Upper lobe of left lung (tissue), 6 donors: ENCODE data around the gene ZCCHC3. TPM values are rescaled to one million over a fixed set of nuclear protein-coding genes. Genes with fewer than 3 reads are reported as not detected.
A peak's percentile ranks its signal among the peaks of the same experiment; 100 is the strongest.
"Not testable (repeated sequence)": the region's sequence is repeated elsewhere in the genome, so short reads cannot be mapped to it uniquely, and the experiment has no call there.

ENCODE experiments used
- ATAC-seq, 2 donors: fragments of 200-7000 bp; cut with Tn5 transposase; one replicate each; pipeline ENCODE4 v1.9.1; 2022; ENCODE audit warnings: mild to moderate bottlenecking in 2 of 2, moderate library complexity in 2 of 2; ENCODE audit not compliant: low FRiP score in 2 of 2
- DNase-seq, 2 donors: peaks; one replicate each; pipeline ENCODE4 v3.0.0-alpha.2; 2019 to 2020
- H3K27ac ChIP-seq, 4 donors: fragments of 200-600 bp; sonication (generic); one replicate each; pipeline ENCODE4 v1.5.1; 2016 to 2019
- H3K27me3 ChIP-seq, 4 donors: fragments of 200-600 bp; sonication (generic); one replicate each; pipeline ENCODE4 v1.5.1; 2017 to 2019
- H3K36me3 ChIP-seq, 4 donors: fragments of 200-600 bp; sonication (generic); one replicate each; pipeline ENCODE4 v1.5.1; 2016 to 2019
- H3K4me1 ChIP-seq, 4 donors: fragments of 200-600 bp; sonication (generic); one replicate each; pipeline ENCODE4 v1.5.1; 2018 to 2019
- H3K4me3 ChIP-seq, 4 donors: fragments of 200-600 bp; sonication (generic); one replicate each; pipeline ENCODE4 v1.5.1; 2017 to 2019; ENCODE audit warnings: mild to moderate bottlenecking in 2 of 4, moderate library complexity in 1 of 4
- H3K9me3 ChIP-seq, 4 donors: fragments of 200-600 bp; sonication (generic); one replicate each; pipeline ENCODE4 v1.5.1; 2018 to 2019
- EP300 ChIP-seq, 4 donors: sonication (generic); formaldehyde crosslinking; IDR thresholded peaks; one replicate each; pipeline ENCODE4 v1.5.1; 2017; ENCODE audit warnings: antibody characterized with exemption in 4 of 4, control low read depth in 2 of 4
- POLR2A ChIP-seq, 4 donors: fragments of 450-650 bp; IDR thresholded peaks; one replicate each; pipeline ENCODE4 v1.5.1; 2016 to 2017; ENCODE audit warnings: antibody characterized with exemption in 4 of 4, mild to moderate bottlenecking in 2 of 4
- POLR2AphosphoS5 ChIP-seq, 2 donors: sonication (generic); formaldehyde crosslinking; IDR thresholded peaks; one replicate each; pipeline ENCODE4 v1.5.1; 2017; ENCODE audit warnings: antibody characterized with exemption in 2 of 2
- WGBS, 2 donors: methylation state at CpG; one replicate each; pipeline ENCODE4 v1.1.5; 2017 to 2018; 5-methylcytosine and 5-hydroxymethylcytosine counted together
- total RNA-seq, 6 donors: library from RNA; depleted of rRNA in 4 of 6; stranded (reverse); fragments of >200 nt in 4 of 6; gene quantifications; one replicate each; pipeline versions ENCODE4 v1.1.0 to v1.2.1, GENCODE V29; 2016 to 2021
- TF ChIP-seq, protein P1 (sequence below), 6 experiments: fragments of 450-650 bp in 4 of 6; fragments of 200-600 bp in 2 of 6; sonication (generic) in 2 of 6; IDR thresholded peaks; one replicate each; pipeline ENCODE4 v1.5.1; 2016 to 2019; ENCODE audit warnings: antibody characterized with exemption in 6 of 6
- donor health status: DM: no; HTN: no; CAD: no; lungs with moderate emphysema.
- donor health status: DM: no; HTN: yes; CAD: no; lungs with severe emphysema.

The ZCCHC3 gene
- total RNA-seq, 6 donors from 2014 or later, result 14.2 to 18.5 (median 17.3) TPM

DNA sequence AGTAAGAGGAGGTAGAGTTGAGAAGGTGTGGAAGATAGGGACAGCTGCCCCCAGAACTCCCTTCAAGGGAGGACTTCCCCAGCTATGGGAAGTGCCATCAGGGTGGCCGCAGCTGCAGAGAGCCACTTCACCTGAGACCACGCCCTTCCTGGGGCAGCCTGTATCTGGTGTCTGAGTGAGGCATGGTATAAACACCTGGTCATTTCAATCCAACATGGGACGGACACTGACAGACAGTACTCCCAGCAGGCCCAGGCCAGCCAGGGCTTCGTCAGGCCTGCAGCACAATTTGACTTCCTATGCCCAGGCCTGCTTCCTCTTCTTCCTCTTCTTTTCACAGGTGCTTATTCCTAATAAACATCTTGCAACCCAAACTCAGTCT lies 32.5 kb downstream of the ZCCHC3 start:
- TF ChIP-seq POLR2AphosphoS5 (IDR thresholded peaks at IDR 0.05) (no peak), EP300 (IDR thresholded peaks at IDR 0.05) (no peak), POLR2A (IDR thresholded peaks at IDR 0.05) (no peak)
- Histone ChIP-seq H3K36me3 (peaks cover 0 to 2% (median 0%) of the 10 kb centered on the region in 4 donors), H3K4me1 (peaks cover 24 to 50% (median 29%) of the 10 kb centered on the region in 4 donors), H3K27ac (peak overlapping the region in 3 of 4 donors; percentile 2 to 78 (median 50)), H3K4me3 (no peak overlapping the region), H3K27me3 (peaks cover 0 to 5% (median 0%) of the 10 kb centered on the region in 4 donors), H3K9me3 (no peaks in the 10 kb centered on the region)
- WGBS, 2 donors, result 53 to 70% methylated on average over 4 of the region's 4 CpGs
- ATAC-seq, result no peak
- no peak for DNase-seq

DNA sequence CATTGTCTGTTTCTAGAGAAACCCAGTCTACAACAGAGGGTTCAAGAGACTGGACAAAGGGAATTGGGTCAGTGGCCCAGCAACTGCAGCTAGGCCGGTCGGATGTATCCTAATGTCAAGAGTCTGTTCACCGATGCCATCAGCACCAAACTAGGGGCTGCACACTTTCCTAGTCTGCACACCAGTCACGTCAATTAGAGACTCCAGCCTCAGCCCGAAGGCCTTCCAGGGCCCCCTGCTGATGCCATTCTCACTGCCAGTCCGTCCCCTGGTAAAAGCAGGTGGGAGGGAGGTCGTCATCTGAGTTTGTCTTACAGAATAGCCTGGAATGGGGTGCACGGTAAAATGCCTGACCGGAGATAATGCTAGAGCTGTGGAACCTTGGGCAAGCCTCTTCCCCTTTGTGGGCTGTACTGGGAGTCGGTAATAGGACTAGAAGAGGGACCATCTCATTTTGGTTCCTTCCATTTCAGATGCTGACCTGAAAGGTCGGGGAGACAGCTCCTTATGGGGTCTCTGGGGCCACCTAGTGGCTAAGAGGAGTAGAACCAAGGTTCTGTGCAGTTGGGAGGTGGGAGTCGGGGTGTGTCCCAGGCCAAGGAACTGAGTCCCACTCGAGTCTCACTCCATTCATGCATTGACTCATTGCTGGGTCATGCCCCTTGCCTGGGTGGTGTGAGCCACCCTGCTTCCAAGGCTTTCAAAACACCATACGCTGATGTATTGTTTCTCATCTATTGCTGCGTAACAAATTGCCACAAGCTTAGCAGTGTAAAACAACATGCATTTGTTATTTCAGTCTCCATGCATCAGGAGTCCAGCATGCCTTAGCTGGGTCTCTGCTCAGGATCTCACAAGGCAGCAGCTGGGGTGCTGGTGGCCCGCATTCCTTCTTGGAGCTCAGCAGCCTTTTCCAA lies 33.1 kb downstream of the ZCCHC3 start:
- Histone ChIP-seq H3K4me3 (no peak overlapping the region), H3K9me3 (no peaks in the 10 kb centered on the region), H3K36me3 (peaks cover 0 to 2% (median 0%) of the 10 kb centered on the region in 4 donors), H3K27me3 (peaks cover 0 to 5% (median 0%) of the 10 kb centered on the region in 4 donors), H3K27ac (peak overlapping the region in 3 of 4 donors; percentile 2 to 78 (median 18)), H3K4me1 (peaks cover 24 to 49% (median 29%) of the 10 kb centered on the region in 4 donors)
- DNase-seq, result peak in 1 of 2 donors; percentile 66
- TF ChIP-seq, protein P1, sequence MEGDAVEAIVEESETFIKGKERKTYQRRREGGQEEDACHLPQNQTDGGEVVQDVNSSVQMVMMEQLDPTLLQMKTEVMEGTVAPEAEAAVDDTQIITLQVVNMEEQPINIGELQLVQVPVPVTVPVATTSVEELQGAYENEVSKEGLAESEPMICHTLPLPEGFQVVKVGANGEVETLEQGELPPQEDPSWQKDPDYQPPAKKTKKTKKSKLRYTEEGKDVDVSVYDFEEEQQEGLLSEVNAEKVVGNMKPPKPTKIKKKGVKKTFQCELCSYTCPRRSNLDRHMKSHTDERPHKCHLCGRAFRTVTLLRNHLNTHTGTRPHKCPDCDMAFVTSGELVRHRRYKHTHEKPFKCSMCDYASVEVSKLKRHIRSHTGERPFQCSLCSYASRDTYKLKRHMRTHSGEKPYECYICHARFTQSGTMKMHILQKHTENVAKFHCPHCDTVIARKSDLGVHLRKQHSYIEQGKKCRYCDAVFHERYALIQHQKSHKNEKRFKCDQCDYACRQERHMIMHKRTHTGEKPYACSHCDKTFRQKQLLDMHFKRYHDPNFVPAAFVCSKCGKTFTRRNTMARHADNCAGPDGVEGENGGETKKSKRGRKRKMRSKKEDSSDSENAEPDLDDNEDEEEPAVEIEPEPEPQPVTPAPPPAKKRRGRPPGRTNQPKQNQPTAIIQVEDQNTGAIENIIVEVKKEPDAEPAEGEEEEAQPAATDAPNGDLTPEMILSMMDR (IDR thresholded peaks at IDR 0.05), result peak; percentile 64 to 91 (median 82)
- TF ChIP-seq POLR2A (IDR thresholded peaks at IDR 0.05), result no peak
- 49 to 51% methylated on average over 12 to 16 of the region's 16 CpGs for WGBS, 2 donors
- peak; percentile 66 to 79 for ATAC-seq

DNA sequence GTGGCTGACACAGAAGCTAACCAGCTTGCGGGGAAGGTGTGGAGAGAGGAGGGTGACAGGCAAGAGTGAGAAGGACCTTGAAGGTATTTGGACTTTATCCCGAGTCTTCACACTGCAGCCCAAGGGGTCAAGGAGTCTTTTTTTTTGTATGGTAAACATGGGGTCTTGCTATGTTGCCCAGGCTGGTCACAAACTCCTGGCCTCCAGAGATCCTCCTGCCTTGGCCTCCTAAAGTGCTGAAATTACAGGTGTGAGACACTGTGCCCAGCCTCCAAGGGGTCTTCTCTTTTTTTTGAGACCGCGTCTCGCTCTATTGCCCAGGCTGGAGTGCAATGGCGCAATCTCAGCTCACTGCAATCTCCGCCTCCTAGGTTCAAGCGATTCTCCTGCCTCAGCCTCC lies 37.2 kb downstream of the ZCCHC3 start:
- TF ChIP-seq EP300 (IDR thresholded peaks at IDR 0.05), result no peak
- TF ChIP-seq POLR2AphosphoS5 (IDR thresholded peaks at IDR 0.05), result no peak
- TF ChIP-seq, protein P1 (IDR thresholded peaks at IDR 0.05), result no peak
- no peak for TF ChIP-seq POLR2A (IDR thresholded peaks at IDR 0.05)
- H3K4me1 ChIP-seq, result peaks cover 9 to 11% (median 10%) of the 10 kb centered on the region in 4 donors
- no peak for ATAC-seq
- no peaks in the 10 kb centered on the region for H3K9me3 ChIP-seq
- DNase-seq, result no peak
- no peak overlapping the region for H3K4me3 ChIP-seq
- H3K36me3 ChIP-seq, result peaks cover 0 to 2% (median 0%) of the 10 kb centered on the region in 4 donors
- H3K27ac ChIP-seq, result no peak overlapping the region
- 97 to 98% methylated on average over 8 of the region's 8 CpGs for WGBS, 2 donors
- no peaks in the 10 kb centered on the region for H3K27me3 ChIP-seq

DNA sequence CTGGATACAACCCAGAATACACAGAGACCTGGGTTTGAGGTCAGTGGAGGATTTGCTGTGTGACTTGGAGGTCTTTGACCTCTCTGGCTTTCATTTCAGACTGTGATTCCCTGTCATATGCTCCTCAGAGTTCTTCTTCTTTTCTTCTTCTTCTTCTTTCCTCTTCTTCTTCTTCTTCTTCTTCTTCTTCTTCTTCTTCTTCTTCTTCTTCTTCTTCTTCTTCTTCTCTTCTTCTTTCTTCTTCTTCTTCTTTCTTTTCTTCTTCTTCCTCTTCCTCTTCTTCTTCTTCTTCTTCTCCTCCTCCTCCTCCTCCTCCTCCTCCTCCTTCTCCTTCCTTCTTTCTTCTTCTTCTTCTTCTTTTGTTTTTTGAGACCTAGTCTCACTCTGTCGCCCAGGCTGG lies 38.7 kb downstream of the ZCCHC3 start:
- 94 to 100% methylated on average over 1 of the region's 1 CpG for WGBS, 2 donors
- ATAC-seq, H3K27ac ChIP-seq, H3K4me3 ChIP-seq, DNase-seq, H3K27me3 ChIP-seq, H3K9me3 ChIP-seq, H3K36me3 ChIP-seq, H3K4me1 ChIP-seq: not testable (repeated sequence)

DNA sequence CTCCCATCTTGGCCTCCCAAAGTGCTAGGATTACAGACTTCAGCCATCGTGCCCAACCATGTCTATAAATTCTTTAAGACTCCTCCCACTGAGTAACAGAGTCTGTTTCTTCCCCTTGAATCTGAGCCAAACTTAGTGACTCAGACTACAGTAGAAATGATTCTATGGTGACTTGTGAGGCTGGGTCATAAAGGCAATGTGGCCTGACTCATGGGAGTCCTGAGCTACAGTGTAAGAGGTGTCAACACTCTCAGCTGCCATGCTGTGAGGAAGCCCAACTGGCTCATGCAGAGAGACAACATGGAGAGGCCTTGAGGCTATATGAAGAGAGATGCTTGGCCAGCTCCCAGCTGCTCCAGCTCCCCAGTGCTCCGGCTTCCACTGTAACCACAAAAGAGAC lies 44.3 kb downstream of the ZCCHC3 start:
- WGBS, 2 donors, result 71 to 81% methylated on average over 2 of the region's 2 CpGs
- H3K36me3 ChIP-seq, result no peaks in the 10 kb centered on the region
- DNase-seq (no peak), ATAC-seq (peak in 1 of 2 donors; percentile 26)
- no peaks in the 10 kb centered on the region for H3K9me3 ChIP-seq
- H3K4me1 ChIP-seq, result peaks cover 10 to 16% (median 13%) of the 10 kb centered on the region in 4 donors
- no peak overlapping the region for H3K27ac ChIP-seq
- TF ChIP-seq POLR2A (IDR thresholded peaks at IDR 0.05), result no peak
- TF ChIP-seq EP300 (IDR thresholded peaks at IDR 0.05), result no peak
- TF ChIP-seq, protein P1 (IDR thresholded peaks at IDR 0.05), result no peak
- TF ChIP-seq POLR2AphosphoS5 (IDR thresholded peaks at IDR 0.05), result no peak
- no peaks in the 10 kb centered on the region for H3K27me3 ChIP-seq
- H3K4me3 ChIP-seq, result no peak overlapping the region
